ENCODE measurements around the gene INTS7.

DNA sequence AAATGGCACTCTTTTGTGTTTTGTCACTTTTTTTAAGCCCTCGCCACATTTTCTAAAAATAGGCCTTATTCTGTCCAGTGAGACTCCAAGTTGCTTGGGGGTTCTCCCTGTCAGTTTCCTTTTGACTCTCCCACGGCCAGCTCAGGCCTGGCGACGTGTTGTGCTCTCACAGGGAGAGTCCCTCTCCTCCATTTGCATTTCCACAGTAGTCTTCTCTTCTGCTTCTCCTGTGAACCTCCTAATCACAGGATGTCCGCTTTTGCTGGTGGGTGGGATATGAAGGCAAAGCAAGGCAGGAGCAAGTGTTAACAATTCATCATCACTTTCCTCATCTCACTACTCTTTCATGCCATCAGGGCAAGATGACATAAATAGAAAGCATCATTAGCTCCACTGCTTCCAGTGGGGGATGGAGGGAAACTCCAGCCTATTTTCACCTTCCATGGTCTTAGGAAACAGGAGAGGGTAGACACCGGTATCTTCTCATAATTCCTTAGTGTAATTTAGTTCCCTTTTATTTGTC lies 99.8 kb downstream of the INTS7 start:
- TF ChIP-seq, protein P1, sequence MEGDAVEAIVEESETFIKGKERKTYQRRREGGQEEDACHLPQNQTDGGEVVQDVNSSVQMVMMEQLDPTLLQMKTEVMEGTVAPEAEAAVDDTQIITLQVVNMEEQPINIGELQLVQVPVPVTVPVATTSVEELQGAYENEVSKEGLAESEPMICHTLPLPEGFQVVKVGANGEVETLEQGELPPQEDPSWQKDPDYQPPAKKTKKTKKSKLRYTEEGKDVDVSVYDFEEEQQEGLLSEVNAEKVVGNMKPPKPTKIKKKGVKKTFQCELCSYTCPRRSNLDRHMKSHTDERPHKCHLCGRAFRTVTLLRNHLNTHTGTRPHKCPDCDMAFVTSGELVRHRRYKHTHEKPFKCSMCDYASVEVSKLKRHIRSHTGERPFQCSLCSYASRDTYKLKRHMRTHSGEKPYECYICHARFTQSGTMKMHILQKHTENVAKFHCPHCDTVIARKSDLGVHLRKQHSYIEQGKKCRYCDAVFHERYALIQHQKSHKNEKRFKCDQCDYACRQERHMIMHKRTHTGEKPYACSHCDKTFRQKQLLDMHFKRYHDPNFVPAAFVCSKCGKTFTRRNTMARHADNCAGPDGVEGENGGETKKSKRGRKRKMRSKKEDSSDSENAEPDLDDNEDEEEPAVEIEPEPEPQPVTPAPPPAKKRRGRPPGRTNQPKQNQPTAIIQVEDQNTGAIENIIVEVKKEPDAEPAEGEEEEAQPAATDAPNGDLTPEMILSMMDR (conservative IDR thresholded peaks at IDR 0.05; ENCODE audit: low read depth in 2 of 2) = no peak
- TF ChIP-seq POLR2AphosphoS5 (IDR thresholded peaks at IDR 0.05; ENCODE audit: low read depth) (no peak), EZH2 (IDR thresholded peaks at IDR 0.05; ENCODE audit: low read depth, unreplicated experiment) (no peak), CREB1 (CRISPR knock-in tag; IDR thresholded peaks at IDR 0.05; ENCODE audit: low read depth) (no peak), EZH2phosphoT487 (IDR thresholded peaks at IDR 0.05; ENCODE audit: unreplicated experiment) (no peak)

Measured in GM23338 (cell line).